CD4-positive, alpha-beta T cell treated with Interleukin-21 for 1 hour (primary cell): Measurements from ENCODE around the gene SF3B5.
"Not testable (repeated sequence)": the region's sequence is repeated elsewhere in the genome, so short reads cannot be mapped to it uniquely, and the experiment has no call there.

Source experiments
- DNase-seq: peaks from one replicate; pipeline ENCODE4 v3.0.0-alpha.2; 2020

Gene SF3B5

DNA sequence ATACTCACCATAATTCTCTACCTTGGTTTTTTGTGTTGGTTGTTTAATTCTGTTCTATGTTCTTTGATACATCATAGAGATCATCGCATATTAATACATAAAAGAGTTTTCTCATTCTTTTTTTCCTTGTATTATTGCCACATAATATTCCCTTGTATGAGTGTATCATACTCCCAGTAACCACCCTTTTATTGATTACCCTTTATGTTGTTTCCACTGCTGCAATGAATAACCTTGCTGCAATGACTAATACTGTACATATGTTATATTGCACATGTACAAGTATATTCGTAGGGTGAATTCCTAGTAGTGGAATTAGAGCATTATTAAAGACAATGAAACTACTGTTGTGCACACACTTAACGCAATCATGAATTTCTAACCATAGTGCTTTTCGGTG lies 9.1 kb upstream of the SF3B5 start:
- DNase-seq: no peak

- no peak for DNase-seq
These were observed 7.7 kb upstream of the SF3B5 start for GRCh38 chr6:144103026-144103563.

DNA sequence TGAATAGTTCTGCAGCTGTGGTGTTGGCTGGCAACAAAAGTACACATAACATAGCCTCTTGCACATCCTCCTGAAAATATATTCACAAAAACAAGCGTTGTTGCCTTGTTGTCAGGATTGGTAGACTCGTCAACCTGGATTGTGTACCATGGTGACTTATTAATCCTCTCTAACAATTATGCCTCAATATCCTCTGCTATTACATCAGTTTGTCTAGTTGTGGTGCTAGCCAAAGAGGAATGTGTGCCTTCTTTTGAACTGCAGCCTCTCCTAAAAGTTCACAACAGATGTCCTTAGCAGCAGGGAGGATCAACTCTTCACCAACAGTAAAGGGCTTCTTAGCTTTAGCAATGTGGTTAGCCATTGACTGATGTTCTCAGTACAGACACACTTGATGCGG lies 3.6 kb upstream of the SF3B5 start:
- DNase-seq: no peak

GRCh38 chr6:144094731-144095133 lies 641 bp downstream of the SF3B5 start:
- no peak for DNase-seq

DNA sequence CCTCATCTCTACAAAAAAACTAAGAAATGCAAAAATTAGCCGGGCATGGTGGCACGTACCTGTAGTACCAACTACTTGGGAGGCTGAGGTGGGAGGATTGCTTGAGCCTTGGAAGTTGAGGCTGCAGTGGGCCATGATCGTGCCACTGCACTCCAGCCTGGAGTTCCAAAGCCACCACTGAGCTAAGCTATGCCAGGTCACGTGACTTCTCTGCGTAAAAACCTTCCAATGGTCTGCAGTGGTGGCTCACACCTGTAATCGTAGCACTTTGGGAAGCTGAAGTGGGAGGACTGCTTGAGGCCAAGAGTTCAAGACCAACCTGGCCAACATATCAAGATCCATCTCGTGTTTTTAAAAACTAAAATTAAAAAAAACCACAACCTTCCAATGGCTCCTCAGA lies 1.7 kb downstream of the SF3B5 start:
- no peak for DNase-seq

DNA sequence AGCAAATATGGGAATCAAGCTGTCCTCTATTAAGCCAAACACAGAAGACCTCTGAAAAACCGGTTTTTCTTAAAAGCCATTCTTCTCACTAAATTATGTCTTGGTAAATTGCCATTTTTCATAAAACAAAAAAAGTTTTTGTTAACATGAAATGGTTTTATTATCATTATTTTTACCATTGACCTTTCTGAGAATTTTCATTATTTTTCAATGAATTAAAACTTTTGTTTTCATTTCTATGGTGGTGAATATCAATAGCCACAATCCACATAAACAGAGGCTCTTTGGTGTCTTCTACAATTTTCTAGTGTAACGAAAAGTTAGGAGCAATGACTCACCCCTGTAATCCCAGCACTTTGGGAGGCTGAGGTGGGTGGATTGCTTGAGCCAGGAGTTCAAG lies 2.1 kb downstream of the SF3B5 start:
- DNase-seq: no peak

GRCh38 chr6:144090384-144090783 lies 5.0 kb downstream of the SF3B5 start:
- peak; percentile 4 for DNase-seq

- DNase-seq: no peak
These were observed 7.5 kb downstream of the SF3B5 start for GRCh38 chr6:144087789-144088426.

DNA sequence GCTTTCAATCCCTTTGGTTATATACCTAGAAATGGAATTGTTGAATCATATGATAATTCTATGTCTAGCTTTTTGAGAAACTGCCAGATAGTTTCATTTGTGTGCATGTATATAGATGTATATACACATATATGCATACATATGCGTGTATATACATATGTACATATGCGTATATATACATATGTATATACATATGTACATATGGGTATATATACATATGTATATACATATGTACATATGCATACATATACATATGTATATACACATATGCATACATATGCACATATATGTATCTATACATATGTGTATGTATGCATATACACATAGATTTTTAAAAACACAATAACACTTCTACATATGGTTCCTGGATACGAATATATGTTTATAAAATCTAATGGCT lies 8.4 kb downstream of the SF3B5 start:
- no peak for DNase-seq

GRCh38 chr6:144083172-144083571 lies 12.2 kb downstream of the SF3B5 start:
- no peak for DNase-seq

DNA sequence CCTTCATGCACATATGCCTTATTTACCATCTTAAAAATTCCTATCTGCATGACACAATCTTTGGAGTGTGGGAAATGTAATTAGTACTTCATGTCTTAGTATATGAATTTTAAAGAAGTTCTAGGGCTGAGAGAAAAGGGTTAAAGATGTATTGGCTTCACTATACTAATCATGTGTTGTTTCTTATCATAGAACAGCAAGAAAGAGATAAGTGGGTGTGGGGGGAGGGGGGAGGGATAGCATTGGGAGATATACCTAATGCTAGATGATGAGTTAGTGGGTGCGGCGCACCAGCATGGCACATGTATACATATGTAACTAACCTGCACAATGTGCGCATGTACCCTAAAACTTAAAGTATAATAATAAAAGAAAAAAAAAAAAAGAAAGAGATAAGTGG lies 13.0 kb downstream of the SF3B5 start:
- not testable (repeated sequence) for DNase-seq

DNA sequence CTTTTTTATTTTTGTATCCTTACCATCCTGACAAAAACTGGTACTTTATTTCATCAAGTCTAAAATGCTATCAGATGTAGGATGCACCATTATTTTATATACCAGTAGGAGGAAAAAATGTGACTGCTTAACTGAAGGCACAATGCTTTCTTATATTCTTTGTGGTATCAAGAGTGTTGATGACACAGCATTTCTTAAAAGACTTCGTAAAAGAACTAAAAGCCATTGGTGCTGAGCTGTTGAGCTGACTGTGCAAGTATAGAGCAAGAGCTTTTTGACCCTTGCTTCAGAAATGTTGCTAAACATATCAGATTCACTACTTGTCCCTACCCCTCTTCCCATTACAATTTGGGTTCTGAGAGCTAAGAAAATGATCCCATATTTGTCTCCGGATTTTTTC lies 17.5 kb downstream of the SF3B5 start:
- no peak for DNase-seq

- DNase-seq: no peak
These were observed 19.5 kb downstream of the SF3B5 start for GRCh38 chr6:144075875-144076274.

DNA sequence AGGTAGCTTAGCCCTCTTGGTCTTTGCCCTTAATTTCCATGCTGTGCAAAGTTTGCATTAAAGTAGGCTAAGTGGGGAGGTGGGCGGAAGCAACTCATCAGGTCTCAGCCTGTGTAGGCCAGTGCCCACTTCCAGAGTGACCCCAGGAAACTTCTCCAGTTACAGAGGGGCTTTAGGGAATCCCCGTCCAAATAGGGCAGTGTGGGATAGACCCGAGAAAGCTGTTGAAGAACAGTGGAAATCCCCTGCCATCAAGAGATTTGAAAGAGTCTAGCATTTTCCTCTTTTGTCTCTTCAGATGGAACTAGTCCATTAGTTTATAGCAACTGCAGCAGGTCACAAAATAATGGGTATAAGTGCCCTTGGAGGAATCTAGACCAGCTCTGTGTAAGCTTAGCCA lies 20.2 kb downstream of the SF3B5 start:
- DNase-seq: no peak

GRCh38 chr6:144073024-144073423 lies 22.3 kb downstream of the SF3B5 start:
- no peak for DNase-seq

DNA sequence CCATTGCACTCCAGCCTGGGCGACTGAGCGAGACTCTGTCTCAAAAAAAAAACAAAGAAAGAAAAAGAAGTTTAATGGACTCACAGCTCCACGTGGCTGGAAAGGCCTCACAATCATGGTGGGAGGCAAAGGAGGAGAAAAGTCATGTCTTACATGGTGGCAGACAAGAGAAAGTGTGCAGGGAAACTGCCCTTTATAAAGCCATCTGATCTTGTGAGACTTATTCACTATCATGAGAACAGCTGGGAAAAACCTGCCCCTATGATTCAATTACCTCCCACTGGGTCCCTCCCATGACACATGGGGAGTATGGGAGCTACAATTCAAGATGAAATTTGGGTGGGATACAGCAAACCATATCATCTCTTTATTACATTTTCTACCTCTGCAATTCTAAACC lies 25.9 kb downstream of the SF3B5 start:
- no peak for DNase-seq

DNA sequence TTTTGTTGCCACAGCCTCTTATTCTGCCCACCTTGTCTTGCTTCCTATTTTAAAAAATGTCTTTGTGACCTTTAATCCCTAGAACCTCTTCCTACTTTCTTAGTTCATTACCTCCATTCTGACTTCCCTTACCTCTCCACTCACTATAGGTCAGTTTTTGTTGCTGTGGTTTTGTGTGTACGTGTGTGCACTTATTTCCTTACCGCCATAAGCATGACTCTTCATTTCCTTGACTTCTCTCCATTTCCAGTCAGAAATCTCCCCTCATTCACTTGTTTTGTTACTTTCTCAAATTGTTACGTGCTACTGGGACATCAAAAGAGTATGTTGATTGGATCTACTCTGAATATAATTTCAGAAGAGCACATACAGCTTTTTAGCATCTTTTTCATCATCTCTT lies 26.6 kb downstream of the SF3B5 start:
- no peak for DNase-seq

- no peak for DNase-seq
These were observed 28.5 kb downstream of the SF3B5 start for GRCh38 chr6:144066741-144067484.

GRCh38 chr6:144066255-144066654 lies 29.1 kb downstream of the SF3B5 start:
- no peak for DNase-seq

GRCh38 chr6:144065213-144065660 lies 30.1 kb downstream of the SF3B5 start:
- DNase-seq: no peak

DNA sequence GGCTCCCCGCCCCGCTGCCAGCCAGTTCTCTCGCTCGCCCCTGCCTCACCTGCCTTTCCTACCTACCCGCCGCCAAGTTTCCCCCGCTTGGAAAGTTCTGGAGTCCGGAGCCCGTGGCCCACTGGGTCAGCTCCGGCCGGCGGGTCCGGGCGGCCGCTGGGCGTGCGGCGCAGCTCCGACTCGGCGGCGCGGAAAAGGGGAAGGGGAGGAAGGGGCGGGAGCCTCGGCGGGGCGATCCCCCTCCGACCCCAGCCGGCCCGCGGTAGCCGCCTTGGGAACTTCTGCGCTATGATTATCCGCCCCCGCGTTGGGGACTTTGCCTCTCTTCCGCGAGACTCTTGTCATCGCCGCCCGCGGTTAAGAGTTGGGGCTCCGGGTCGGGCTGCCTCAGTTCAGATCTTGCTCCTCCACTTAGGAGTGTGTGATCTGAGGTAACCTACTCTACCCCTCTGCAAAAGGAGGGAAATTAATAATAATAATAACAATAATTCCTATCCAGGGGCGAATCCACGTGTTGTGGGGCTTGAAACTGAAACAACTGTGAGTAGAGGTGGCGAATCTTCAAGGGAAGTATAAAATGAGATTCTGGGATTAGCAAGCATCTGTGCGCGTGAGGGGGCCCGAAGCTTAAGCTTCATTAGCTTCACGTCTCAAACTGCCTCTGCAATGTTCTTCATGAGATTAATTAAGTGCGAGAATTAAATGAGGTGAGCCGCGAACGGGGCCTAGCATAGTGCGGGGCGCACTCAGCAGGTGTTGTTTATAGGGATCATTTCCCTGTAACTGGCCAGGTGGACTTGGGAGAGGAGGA lies 30.8 kb downstream of the SF3B5 start:
- DNase-seq: peak; percentile 55

- peak; percentile 92 for DNase-seq
These were observed 31.5 kb downstream of the SF3B5 start for GRCh38 chr6:144063744-144064401.

DNA sequence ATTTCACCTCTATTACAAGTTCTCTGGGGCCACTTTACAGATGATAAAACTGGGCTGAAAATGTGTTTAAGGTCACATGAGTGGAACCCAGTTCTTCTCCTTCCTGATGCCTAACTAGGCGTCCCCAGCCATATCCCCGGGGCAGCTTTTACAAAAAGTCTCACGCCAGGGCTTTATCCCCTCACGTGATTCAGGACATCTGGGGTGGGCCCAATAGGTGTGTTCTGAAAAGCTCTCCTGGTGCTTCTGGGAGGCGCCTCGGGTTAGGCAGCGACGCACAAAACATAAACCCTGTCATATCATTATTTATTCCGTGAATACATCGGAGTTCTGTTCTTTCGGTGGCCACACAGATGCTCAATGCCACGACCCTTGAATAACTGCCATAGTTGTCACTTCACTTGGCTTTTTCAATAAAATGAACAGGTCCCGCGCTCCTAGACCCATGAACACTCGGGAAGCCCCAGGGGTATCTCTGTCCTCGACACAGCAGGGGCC lies 32.1 kb downstream of the SF3B5 start:
- no peak for DNase-seq
